GM19467 (cell line): ENCODE measurements around the gene RPS27.
"Not testable (repeated sequence)": the region's sequence is repeated elsewhere in the genome, so short reads cannot be mapped to it uniquely, and the experiment has no call there.

Source experiments
- ATAC-seq: cut with Tn5 transposase; IDR thresholded peaks from one replicate; pipeline ENCODE4 v1.9.1; 2021; ENCODE audit warnings: mild to moderate bottlenecking, moderate library complexity; ENCODE audit not compliant: unreplicated experiment

The RPS27 gene

DNA sequence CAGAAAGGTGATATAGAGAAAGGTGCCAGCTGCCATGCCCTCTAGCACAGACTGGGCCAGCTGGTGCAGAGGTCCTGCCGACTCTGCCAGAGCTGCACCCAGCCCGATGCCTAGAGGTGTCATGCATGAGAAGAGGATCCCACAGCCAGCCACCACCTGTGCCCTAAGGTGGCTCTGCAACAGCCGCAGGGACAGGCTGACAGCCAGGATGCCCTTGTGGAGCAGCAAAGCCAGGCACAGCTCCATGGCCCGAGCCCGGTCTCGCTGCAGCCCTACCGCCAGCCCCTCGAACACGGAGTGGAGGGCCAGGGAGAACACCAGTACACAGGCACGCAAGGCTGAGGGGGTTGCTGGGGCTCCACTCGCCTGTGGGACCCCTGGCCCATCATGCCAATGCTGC lies 30.4 kb upstream of the RPS27 start:
- ATAC-seq: no peak

GRCh38 chr1:153961421-153961820 lies 29.1 kb upstream of the RPS27 start:
- no peak for ATAC-seq

GRCh38 chr1:153962088-153963029 lies 28.2 kb upstream of the RPS27 start:
- no peak for ATAC-seq

DNA sequence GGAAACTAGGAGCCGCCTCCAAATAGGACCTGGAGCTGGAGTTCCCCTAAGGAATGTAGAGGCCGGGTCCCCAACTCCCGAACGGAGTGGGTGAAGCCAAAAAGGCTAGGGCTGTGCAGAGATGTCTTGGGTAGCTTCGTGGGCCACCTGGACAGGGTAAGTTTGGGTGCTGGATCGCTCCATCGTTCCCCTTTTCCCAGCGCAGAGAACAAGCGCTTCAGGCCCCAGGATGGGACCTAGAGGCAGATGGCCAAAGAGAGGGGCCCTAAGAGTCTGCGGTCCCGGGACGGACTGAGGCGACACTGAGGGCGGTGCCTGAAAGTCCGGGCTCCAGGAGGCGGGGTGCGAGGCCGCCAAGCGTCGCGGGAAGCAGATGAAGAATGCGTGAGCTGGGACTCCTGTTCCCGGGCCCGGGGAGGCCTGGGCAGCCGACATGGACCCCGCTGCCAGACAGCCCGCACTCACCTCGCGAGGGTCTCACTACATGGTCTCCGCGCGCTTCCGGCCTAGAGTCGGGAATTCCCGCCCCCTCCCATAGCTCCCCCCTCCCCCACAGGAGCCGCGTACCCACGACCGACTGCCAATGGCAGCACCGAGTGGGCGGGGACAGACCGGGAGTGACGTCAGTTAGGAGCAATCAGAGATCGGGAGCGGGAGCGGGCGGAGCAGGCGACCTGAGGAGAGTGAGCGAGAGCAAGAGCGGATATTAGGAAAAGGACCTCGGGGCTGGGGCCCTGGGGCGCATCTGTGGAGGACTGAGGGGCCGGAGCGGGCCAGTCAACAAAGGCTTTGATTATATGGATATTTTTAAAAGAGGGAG lies 27.3 kb upstream of the RPS27 start, which contains the start of gene SLC39A1:
TSS of gene SLC39A1 (minus strand) at position 508 of the 820 bp plus-strand sequence. CDS start 822 bp downstream, outside the sequence.
- peak; percentile 41 for ATAC-seq

DNA sequence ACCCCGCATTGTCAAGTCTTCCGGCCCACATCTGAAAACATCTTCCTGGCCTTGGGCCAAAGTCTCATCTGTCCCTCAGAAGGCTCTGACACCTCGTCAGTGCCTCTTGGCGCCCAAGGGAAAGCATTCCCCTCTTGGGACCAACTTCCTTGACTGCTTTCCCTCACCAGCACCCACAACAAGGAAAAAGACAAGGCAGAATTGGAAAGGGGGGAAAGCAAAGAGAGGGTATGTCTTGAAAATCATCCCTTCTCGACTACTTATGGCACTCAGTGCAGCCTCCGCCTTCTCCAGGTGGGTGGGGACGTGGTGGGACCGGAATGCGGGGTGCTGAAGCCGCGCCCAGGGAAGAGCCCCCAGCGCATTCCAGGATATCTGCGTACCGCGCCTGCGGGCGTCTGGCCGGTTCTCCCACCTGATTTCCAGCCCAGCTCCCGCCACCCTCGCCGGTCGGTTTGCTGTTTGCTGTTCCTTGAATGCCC lies 26.7 kb upstream of the RPS27 start:
- peak; percentile 2 for ATAC-seq

DNA sequence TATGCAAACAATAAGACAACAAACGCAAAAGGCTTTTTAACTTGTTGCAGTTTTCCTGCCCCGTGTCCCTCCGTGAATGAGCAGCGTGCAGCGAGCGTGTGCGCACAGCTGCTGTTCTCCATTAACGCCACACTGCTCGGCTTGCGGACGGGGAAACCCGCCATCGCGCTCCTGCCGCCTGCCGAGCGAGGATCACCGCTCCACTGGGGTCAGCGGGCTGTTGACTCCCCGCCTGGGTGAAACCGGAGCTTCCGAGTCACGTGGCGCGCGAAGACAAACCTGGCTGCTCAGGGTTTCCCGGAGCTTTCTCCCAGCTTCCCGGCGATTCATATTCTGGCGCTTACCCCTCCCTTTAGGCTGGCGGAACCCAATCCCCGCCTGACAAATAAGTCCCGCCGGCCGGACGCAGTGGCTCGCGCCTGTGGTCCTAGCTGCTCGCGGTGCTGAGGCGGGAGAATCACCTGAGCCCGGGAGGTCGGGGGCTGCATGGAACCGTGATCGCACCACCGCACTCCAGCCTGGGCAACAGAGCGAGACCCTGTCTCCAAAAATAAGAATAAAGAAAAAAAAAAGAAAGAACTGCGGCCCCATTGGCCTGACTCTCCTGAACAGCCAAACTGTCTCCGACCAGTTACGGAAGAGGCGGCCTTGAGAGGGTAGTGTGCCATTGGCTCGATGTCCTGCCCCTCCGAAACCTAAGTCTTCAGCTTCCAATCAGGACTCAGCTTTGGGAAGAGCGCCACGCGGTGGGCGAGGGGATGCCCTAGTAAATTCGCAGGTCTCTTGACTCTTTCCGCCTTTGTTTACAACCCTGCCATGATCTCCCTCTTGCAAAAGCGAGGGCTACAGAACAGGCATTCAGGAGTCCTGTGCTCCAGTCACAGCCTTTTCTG lies 23.2 kb upstream of the RPS27 start, which contains the start of gene CREB3L4:
TSS of gene CREB3L4 (plus strand) at position 796 of the 893 bp plus-strand sequence. CDS start 624 bp downstream, outside the sequence.
- ATAC-seq: peak; percentile 59

DNA sequence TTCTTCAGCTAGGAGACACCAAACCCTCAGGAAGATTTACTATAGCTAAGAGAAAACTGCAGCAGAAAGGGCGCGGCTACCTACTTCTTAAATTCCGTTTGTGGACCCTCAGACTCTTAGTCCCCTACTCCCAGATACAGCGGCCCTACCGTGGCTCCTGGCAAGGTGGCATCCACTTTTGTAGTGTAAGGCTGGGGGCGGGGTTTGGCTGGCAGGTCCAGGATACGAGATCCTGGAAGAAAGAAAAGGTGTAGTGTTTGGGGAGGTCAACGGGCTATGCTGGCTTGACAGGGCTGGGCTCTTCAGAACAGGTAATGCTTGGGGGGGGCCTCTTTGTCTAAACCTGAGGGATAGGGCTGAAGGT lies 22.6 kb upstream of the RPS27 start:
- ATAC-seq: no peak

DNA sequence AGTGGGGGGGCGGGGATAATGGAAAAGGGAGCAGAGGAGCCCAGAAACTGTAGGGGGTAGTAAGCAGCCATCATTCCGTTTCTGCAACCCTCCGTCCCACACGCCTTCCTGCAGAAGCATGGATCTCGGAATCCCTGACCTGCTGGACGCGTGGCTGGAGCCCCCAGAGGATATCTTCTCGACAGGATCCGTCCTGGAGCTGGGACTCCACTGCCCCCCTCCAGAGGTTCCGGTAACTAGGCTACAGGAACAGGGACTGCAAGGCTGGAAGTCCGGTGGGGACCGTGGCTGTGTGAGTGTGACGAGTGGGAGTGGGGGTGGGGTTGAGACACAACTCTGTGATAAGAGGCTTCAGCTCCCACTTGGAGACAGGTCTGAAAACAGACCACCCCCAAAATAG lies 22.2 kb upstream of the RPS27 start:
- ATAC-seq: no peak

- ATAC-seq: no peak
Observed at GRCh38 chr1:153968972-153969371, 21.6 kb upstream of the RPS27 start.

GRCh38 chr1:153970346-153970745 lies 20.2 kb upstream of the RPS27 start:
- no peak for ATAC-seq

DNA sequence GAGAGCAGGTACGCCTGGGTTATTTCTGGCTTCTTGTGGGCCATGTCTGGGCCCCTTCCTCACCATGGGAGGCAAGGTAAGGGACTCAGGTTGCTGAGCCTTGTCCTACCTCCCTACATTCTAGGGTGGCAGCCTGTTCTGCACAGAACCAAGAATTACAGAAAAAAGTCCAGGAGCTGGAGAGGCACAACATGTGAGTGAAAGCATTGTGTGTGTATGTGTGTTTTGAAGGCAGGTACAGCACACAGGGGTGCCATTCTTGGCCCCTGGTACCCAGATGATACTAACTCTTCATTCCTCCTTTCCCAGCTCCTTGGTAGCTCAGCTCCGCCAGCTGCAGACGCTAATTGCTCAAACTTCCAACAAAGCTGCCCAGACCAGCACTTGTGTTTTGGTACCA lies 17.5 kb upstream of the RPS27 start:
- no peak for ATAC-seq

GRCh38 chr1:153973525-153973924 lies 17.0 kb upstream of the RPS27 start:
- no peak for ATAC-seq

DNA sequence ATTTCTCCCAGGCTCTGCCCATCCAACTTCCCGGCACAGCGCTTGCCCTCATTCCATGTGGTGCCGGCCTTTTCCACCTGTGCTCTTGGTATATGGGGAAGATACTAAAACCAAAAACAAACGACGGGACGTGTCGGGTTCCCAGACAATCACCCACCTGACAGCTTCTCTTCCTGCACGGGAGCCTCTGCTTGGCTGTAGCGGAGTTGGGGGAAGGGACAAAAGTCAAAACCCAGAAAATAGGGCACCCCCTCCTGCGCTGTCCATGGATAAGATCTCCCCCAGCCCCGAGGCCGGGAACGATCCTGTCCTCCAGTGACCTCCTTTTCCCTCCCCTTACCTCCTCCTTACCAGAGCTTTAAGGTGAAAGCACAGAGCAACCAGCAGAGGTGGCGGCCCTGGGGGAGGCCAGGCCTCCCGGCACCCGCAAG lies 13.7 kb upstream of the RPS27 start:
- no peak for ATAC-seq

- peak; percentile 66 for ATAC-seq
Observed at GRCh38 chr1:153977250-153978240, 13.0 kb upstream of the RPS27 start, which contains the start of gene JTB. TSS of gene JTB (minus strand) at chr1:153977674. CDS start at chr1:153977252, 422 bp downstream.

DNA sequence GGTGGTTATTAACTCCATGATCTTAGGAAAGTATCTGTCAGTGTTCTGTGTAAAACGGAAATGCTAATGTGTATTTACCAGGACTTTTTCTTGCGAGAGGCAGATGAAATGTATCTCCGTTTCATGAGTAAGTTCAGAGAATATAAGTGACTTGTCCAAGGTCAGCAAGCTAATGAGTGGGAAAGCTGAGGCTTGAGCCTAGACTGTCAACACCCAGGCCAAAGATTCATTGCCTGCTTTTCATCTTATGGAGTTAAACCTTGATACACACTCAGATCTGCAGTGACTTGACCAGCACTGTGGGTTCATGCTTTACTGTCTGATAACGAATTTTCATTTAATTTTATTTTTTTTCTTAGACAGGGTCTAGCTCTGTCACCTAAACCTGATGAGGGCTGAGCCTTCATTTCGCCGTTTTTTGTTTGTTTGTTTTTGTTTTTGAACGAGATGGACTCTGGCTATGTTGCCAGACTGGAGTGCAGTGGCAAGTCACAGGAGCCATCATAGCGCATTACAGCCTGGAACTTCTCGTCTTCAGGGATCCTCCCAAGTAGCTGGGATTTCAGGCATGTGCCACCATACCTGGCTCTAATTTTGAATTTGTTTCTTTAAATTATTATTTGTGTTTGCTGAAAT lies 12.2 kb upstream of the RPS27 start:
- ATAC-seq: no peak

- ATAC-seq: not testable (repeated sequence)
Observed at GRCh38 chr1:153979091-153979490, 11.5 kb upstream of the RPS27 start.

- not testable (repeated sequence) for ATAC-seq
Observed at GRCh38 chr1:153981735-153982134, 8.8 kb upstream of the RPS27 start.

GRCh38 chr1:153984123-153984894 lies 6.3 kb upstream of the RPS27 start:
- ATAC-seq: no peak
